GM23248 (cell line): ENCODE measurements around the gene BTC. TPM values are rescaled to one million over a fixed set of nuclear protein-coding genes. Genes with fewer than 3 reads are reported as not detected.
"Not testable (repeated sequence)": the region's sequence is repeated elsewhere in the genome, so short reads cannot be mapped to it uniquely, and the experiment has no call there.

Experiments
- DNase-seq: peaks from one replicate; pipeline ENCODE4 v3.0.0-alpha.2; 2015
- H2AFZ ChIP-seq: fragments of 200-600 bp; sonication (generic); 2 replicates; pipeline ENCODE4 v1.6.1; 2016; ENCODE audit warnings: antibody characterized with exemption
- H3F3A ChIP-seq: fragments of 200-600 bp; sonication (generic); 2 replicates; pipeline ENCODE4 v1.6.1; 2016; ENCODE audit warnings: mild to moderate bottlenecking, antibody characterized with exemption, mixed run types; ENCODE audit not compliant: insufficient read depth
- H3K27ac ChIP-seq: fragments of 200-600 bp; sonication (generic); 2 replicates; pipeline ENCODE4 v1.5.1; 2016; ENCODE audit warnings: mild to moderate bottlenecking
- H3K27me3 ChIP-seq: fragments of 200-600 bp; sonication (generic); replicated peaks from 2 replicates; pipeline ENCODE4 v1.6.1; 2016; ENCODE audit warnings: mild to moderate bottlenecking; ENCODE audit not compliant: insufficient read depth
- H3K36me3 ChIP-seq: fragments of 200-600 bp; sonication (generic); 2 replicates; pipeline ENCODE4 v1.6.1; 2016; ENCODE audit warnings: low read depth, mild to moderate bottlenecking
- H3K4me1 ChIP-seq: fragments of 200-600 bp; sonication (generic); 2 replicates; pipeline ENCODE4 v1.6.1; 2016; ENCODE audit warnings: mild to moderate bottlenecking; ENCODE audit not compliant: insufficient read depth
- H3K4me2 ChIP-seq: fragments of 200-600 bp; sonication (generic); one replicate; pipeline ENCODE4 v1.6.1; 2016; ENCODE audit warnings: mild to moderate bottlenecking; ENCODE audit not compliant: unreplicated experiment
- H3K4me3 ChIP-seq: fragments of 200-600 bp; sonication (generic); 2 replicates; pipeline ENCODE4 v1.5.1; 2016; ENCODE audit warnings: mild to moderate bottlenecking
- H3K79me2 ChIP-seq: fragments of 200-600 bp; sonication (generic); 2 replicates; pipeline ENCODE4 v1.6.1; 2016; ENCODE audit warnings: mild to moderate bottlenecking; ENCODE audit not compliant: insufficient read depth
- H3K9ac ChIP-seq: fragments of 200-600 bp; sonication (generic); 2 replicates; pipeline ENCODE4 v1.6.1; 2016; ENCODE audit warnings: mild to moderate bottlenecking
- H3K9me2 ChIP-seq: fragments of 200-600 bp; sonication (generic); 2 replicates; pipeline ENCODE4 v1.6.1; 2016; ENCODE audit warnings: mixed run types, mild to moderate bottlenecking, moderate library complexity; ENCODE audit not compliant: insufficient read depth
- H3K9me3 ChIP-seq: fragments of 200-600 bp; sonication (generic); one replicate; pipeline ENCODE4 v1.6.1; 2017; ENCODE audit warnings: low read depth
- H4K20me1 ChIP-seq: fragments of 200-600 bp; sonication (generic); 2 replicates; pipeline ENCODE4 v1.6.0; 2016; ENCODE audit not compliant: insufficient read depth
- EZH2 ChIP-seq: fragments of 200-600 bp; sonication (generic); IDR thresholded peaks from 2 replicates; pipeline ENCODE4 v1.6.1; 2018; ENCODE audit warnings: antibody characterized with exemption, mild to moderate bottlenecking; ENCODE audit not compliant: insufficient read depth, poor library complexity, severe bottlenecking
- EZH2phosphoT487 ChIP-seq: fragments of 200-600 bp; sonication (generic); IDR thresholded peaks from 2 replicates; pipeline ENCODE4 v1.6.1; 2018; ENCODE audit warnings: antibody characterized with exemption, moderate library complexity, mild to moderate bottlenecking, low read depth; ENCODE audit not compliant: insufficient read depth
- WGBS, 2 experiments: methylation state at CpG; one replicate each; pipeline ENCODE4 v1.1.6; 2015 to 2017; ENCODE audit warnings: low lambda C conversion rate in 2 of 2, low coverage in 1 of 2; ENCODE audit errors: missing lambda C conversion rate in 2 of 2; 5-methylcytosine and 5-hydroxymethylcytosine counted together
- in situ Hi-C: fragments of 300-500 bp; cut with MboI; formaldehyde crosslinking; loops from 2 replicates; pipeline ENCODE4 v1.15.0; 2020
- polyA plus RNA-seq: library from polyadenylated mRNA; unstranded; fragments of >200 nt; fragmentation: Nextera tagmentation; extraction: Ambion mirVana; gene quantifications from 2 replicates; pipeline ENCODE4 v1.2.1, GENCODE V29; 2016
- total RNA-seq: library from RNA; depleted of rRNA; stranded (reverse); fragments of >200 nt; shearing (Covaris generic); gene quantifications from 2 replicates; pipeline ENCODE4 v1.2.3, GENCODE V29; 2014

BTC gene
- total and polyA plus RNA-seq, 2 experiments from 2014 or later, result not detected

- TF ChIP-seq EZH2phosphoT487 (no peak), EZH2 (no peak)
- H3K9ac ChIP-seq, result no peak overlapping the region
Measured at GRCh38 chr4:74823194-74823593, 28.9 kb upstream of the BTC start.

GRCh38 chr4:74822603-74823002, 28.3 kb upstream of the BTC start:
- H3K9ac ChIP-seq, result no peak overlapping the region
- H3K4me2 ChIP-seq, result no peak overlapping the region
- H3K79me2 ChIP-seq, result no peaks in the 10 kb centered on the region
- peaks cover 8% of the 10 kb centered on the region for H3K27me3 ChIP-seq
- H3K4me3 ChIP-seq, result no peak overlapping the region
- no peaks in the 10 kb centered on the region for H4K20me1 ChIP-seq
- H3F3A ChIP-seq, result no peaks in the 10 kb centered on the region
- no peak for DNase-seq
- H3K36me3 ChIP-seq, result no peaks in the 10 kb centered on the region
- no peaks in the 10 kb centered on the region for H3K9me3 ChIP-seq
- H3K9me2 ChIP-seq, result no peaks in the 10 kb centered on the region
- no peak overlapping the region for H3K27ac ChIP-seq
- no peaks in the 10 kb centered on the region for H3K4me1 ChIP-seq
- TF ChIP-seq EZH2phosphoT487 (no peak), EZH2 (no peak)
- WGBS, 2 experiments, result 42 to 45% methylated on average over 2 of the region's 2 CpGs
- no peak overlapping the region for H2AFZ ChIP-seq
- in situ Hi-C loops, result no loop called here

More at GRCh38 chr4:74823194-74823593, 28.9 kb upstream of the BTC start:
- Histone ChIP-seq H2AFZ (no peak overlapping the region), H3K27ac (no peak overlapping the region), H3K9me2 (no peaks in the 10 kb centered on the region), H3K4me3 (no peak overlapping the region), H3F3A (no peaks in the 10 kb centered on the region), H3K4me1 (no peaks in the 10 kb centered on the region), H3K9me3 (no peaks in the 10 kb centered on the region), H3K4me2 (no peak overlapping the region), H3K79me2 (no peaks in the 10 kb centered on the region), H3K27me3 (peaks cover 8% of the 10 kb centered on the region), H3K36me3 (no peaks in the 10 kb centered on the region), H4K20me1 (no peaks in the 10 kb centered on the region)
- no peak for DNase-seq
- in situ Hi-C loops, result no loop called here
- 0% methylated on average over 1 of the region's 1 CpG for WGBS, 2 experiments

DNA sequence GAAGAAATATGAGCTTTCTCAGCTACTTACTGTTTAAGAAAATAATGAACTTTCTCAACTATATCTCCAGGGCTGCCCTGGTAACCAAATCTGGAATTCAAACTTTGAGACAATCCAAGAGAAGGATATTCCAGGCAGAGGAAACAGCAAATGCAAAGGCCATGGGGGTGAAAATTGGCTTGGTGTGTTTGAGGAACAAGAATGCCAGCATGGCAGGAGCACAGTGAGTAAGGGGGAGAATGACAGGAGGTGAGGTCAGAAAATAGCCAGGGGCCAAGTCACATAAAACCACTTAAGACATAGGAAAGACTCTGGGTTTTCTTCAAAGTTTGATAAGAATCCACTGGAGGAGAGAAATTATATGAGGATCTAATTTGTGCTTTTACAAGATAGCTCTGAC, 27.2 kb upstream of the BTC start:
- Histone ChIP-seq H4K20me1 (no peaks in the 10 kb centered on the region), H3K4me1 (no peaks in the 10 kb centered on the region), H3K9me2 (no peaks in the 10 kb centered on the region), H3K4me2 (no peak overlapping the region), H3F3A (no peaks in the 10 kb centered on the region), H3K27ac (no peak overlapping the region), H3K79me2 (no peaks in the 10 kb centered on the region), H3K9ac (no peak overlapping the region), H2AFZ (no peak overlapping the region), H3K36me3 (no peaks in the 10 kb centered on the region), H3K4me3 (no peak overlapping the region), H3K27me3 (peaks cover 8% of the 10 kb centered on the region), H3K9me3 (no peaks in the 10 kb centered on the region)
- in situ Hi-C loops, result no loop called here
- no peak for DNase-seq
- no peak for TF ChIP-seq EZH2
- no peak for TF ChIP-seq EZH2phosphoT487

- H3K27me3 ChIP-seq, result no peaks in the 10 kb centered on the region
- in situ Hi-C loops, result no loop called here
- no peaks in the 10 kb centered on the region for H3F3A ChIP-seq
- no peak for DNase-seq
- no peak overlapping the region for H3K4me2 ChIP-seq
- no peaks in the 10 kb centered on the region for H3K36me3 ChIP-seq
- no peaks in the 10 kb centered on the region for H3K79me2 ChIP-seq
- TF ChIP-seq EZH2, result no peak
- H2AFZ ChIP-seq, result no peak overlapping the region
- H3K9ac ChIP-seq, result no peak overlapping the region
- no peak overlapping the region for H3K27ac ChIP-seq
- no peaks in the 10 kb centered on the region for H4K20me1 ChIP-seq
- H3K4me1 ChIP-seq, result no peaks in the 10 kb centered on the region
- H3K4me3 ChIP-seq, result no peak overlapping the region
- no peaks in the 10 kb centered on the region for H3K9me3 ChIP-seq
- H3K9me2 ChIP-seq, result no peaks in the 10 kb centered on the region
Measured at GRCh38 chr4:74814052-74814451, 19.7 kb upstream of the BTC start.

- H3K9me2 ChIP-seq, H2AFZ ChIP-seq, H4K20me1 ChIP-seq, H3K9ac ChIP-seq, H3K9me3 ChIP-seq, DNase-seq, H3K79me2 ChIP-seq, H3K27ac ChIP-seq, H3K4me1 ChIP-seq, H3K27me3 ChIP-seq, H3F3A ChIP-seq, in situ Hi-C loops, H3K4me2 ChIP-seq, H3K4me3 ChIP-seq, H3K36me3 ChIP-seq: not testable (repeated sequence)
- WGBS, 2 experiments, result 14 to 46% methylated on average over 1 to 3 of the region's 3 CpGs
Measured at GRCh38 chr4:74812056-74812455, 17.7 kb upstream of the BTC start.
